NCI-H1436 (cell line): ENCODE results near the gene RIPK3.
A peak's percentile ranks its signal among the peaks of the same experiment; 100 is the strongest.

Experiments used
- DNase-seq: peaks from one replicate; lab custom pipeline; 2025; lab: John Stamatoyannopoulos, UW

Gene RIPK3

GRCh38 chr14:24322672-24323071 is 17.1 kb downstream of the RIPK3 start:
- DNase-seq: no peak

- no peak for DNase-seq
Observed at GRCh38 chr14:24321212-24321975, 18.4 kb downstream of the RIPK3 start.

- no peak for DNase-seq
Observed at GRCh38 chr14:24317141-24317928, 22.5 kb downstream of the RIPK3 start.

GRCh38 chr14:24316597-24316950 is 23.2 kb downstream of the RIPK3 start:
- no peak for DNase-seq

GRCh38 chr14:24315807-24316596 is 23.8 kb downstream of the RIPK3 start:
- DNase-seq: no peak

GRCh38 chr14:24315243-24315806 is 24.5 kb downstream of the RIPK3 start:
- DNase-seq: no peak

GRCh38 chr14:24314377-24315193 is 25.2 kb downstream of the RIPK3 start:
- no peak for DNase-seq

- no peak for DNase-seq
Observed at GRCh38 chr14:24313913-24314312, 25.9 kb downstream of the RIPK3 start.

- DNase-seq: no peak
Observed at GRCh38 chr14:24312736-24313507, 26.9 kb downstream of the RIPK3 start.

GRCh38 chr14:24311837-24312615 is 27.8 kb downstream of the RIPK3 start:
- no peak for DNase-seq

- peak; percentile 65 for DNase-seq
Observed at GRCh38 chr14:24310646-24311604, 28.9 kb downstream of the RIPK3 start, which contains the start of gene LTB4R. Gene LTB4R (plus strand): TSS chr14:24311502. CDS start chr14:24315652, 4,150 bp downstream.

- DNase-seq: no peak
Observed at GRCh38 chr14:24310265-24310645, 29.5 kb downstream of the RIPK3 start.

- DNase-seq: no peak
Observed at GRCh38 chr14:24309538-24310264, 30.1 kb downstream of the RIPK3 start, which contains the start of gene LTB4R2. Gene LTB4R2 (plus strand): TSS chr14:24310140. CDS start chr14:24310665, 525 bp downstream.

GRCh38 chr14:24308342-24309124 is 31.3 kb downstream of the RIPK3 start:
- DNase-seq: no peak

- DNase-seq: peak; percentile 9
Observed at GRCh38 chr14:24307575-24308341, 32.0 kb downstream of the RIPK3 start, which contains the start of gene CIDEB. Gene CIDEB (minus strand): TSS chr14:24307977. CDS start chr14:24307858, 119 bp downstream.

GRCh38 chr14:24307156-24307574 is 32.6 kb downstream of the RIPK3 start:
- no peak for DNase-seq
